GM12878 (cell line): ENCODE data around the gene METTL27. TPM values are rescaled to one million over a fixed set of nuclear protein-coding genes. Genes with fewer than 3 reads are reported as not detected.

Experiments
- ATAC-seq: fragments of 200-7000 bp; cut with Tn5 transposase; 3 replicates; pipeline ENCODE4 v1.9.1; 2020; ENCODE audit warnings: mild to moderate bottlenecking, moderate library complexity
- BruUV-seq: library from RNA; stranded (reverse); fragments of 400-500 nt; replicated peaks from 2 replicates; lab custom pipeline; 2021; lab: Mats Ljungman, UMichigan
- CTCF ChIA-PET: fragments of 300-600 bp; sonication (Branson Sonifier 250); formaldehyde crosslinking; extraction: SDS; loops from one replicate; lab custom pipeline; 2021; ENCODE audit warnings: inconsistent platforms; lab: Yijun Ruan, JAX
- POLR2A ChIA-PET: fragments of 350-600 bp; formaldehyde crosslinking; extraction: SDS; loops from one replicate; lab custom pipeline; 2021; ENCODE audit warnings: inconsistent platforms; lab: Charles Lee
- RAD21 ChIA-PET: fragments of 300-600 bp; sonication (Branson Sonifier 250); formaldehyde crosslinking; loops from one replicate; lab custom pipeline; 2023; ENCODE audit warnings: antibody characterized with exemption; ENCODE audit not compliant: unreplicated experiment; lab: Charles Lee
- SMC1A ChIA-PET: fragments of 300-600 bp; sonication (Branson Sonifier 250); formaldehyde crosslinking; loops from one replicate; lab custom pipeline; 2023; ENCODE audit not compliant: unreplicated experiment, uncharacterized antibody; lab: Charles Lee
- DNase-seq: peaks from one replicate; pipeline ENCODE4 v3.0.0-alpha.2; 2011; ENCODE audit warnings: low read depth, low spot score
- FAIRE-seq: peaks from 3 replicates; lab custom pipeline; 2011; peaks lifted over from hg19 to GRCh38; lab: Jason Lieb, UNC
- H2AFZ ChIP-seq: 2 replicates; pipeline ENCODE4 v1.6.0; 2011; ENCODE audit warnings: low read depth, low read length, control low read depth; ENCODE audit not compliant: control insufficient read depth
- H3K27ac ChIP-seq: 2 replicates; pipeline ENCODE4 v1.5.1; 2011; ENCODE audit warnings: control low read depth; ENCODE audit not compliant: control insufficient read depth, insufficient read depth
- H3K27me3 ChIP-seq, 2 experiments: replicated peaks in 1 of 2; 2 replicates each; pipeline versions ENCODE4 v1.6.0 to v1.6.1; 2011; ENCODE audit warnings: low read length in 1 of 2; ENCODE audit not compliant: control insufficient read depth in 2 of 2, insufficient read depth in 2 of 2
- H3K36me3 ChIP-seq, 2 experiments: 2 replicates each; pipeline ENCODE4 v1.5.1; 2011; ENCODE audit warnings: low read length in 1 of 2; ENCODE audit not compliant: control insufficient read depth in 2 of 2, insufficient read depth in 2 of 2
- H3K4me1 ChIP-seq: 2 replicates; pipeline ENCODE4 v1.6.1; 2011; ENCODE audit warnings: mild to moderate bottlenecking, low read length, moderate library complexity, mixed read lengths; ENCODE audit not compliant: control insufficient read depth, insufficient read depth
- H3K4me2 ChIP-seq: 2 replicates; pipeline ENCODE4 v1.6.0; 2011; ENCODE audit warnings: control low read depth; ENCODE audit not compliant: control insufficient read depth, insufficient read depth
- H3K4me3 ChIP-seq: fragments of 200-600 bp; sonication (generic); 2 replicates; pipeline ENCODE4 v1.5.1; 2016
- H3K79me2 ChIP-seq: 2 replicates; pipeline ENCODE4 v1.6.0; 2011; ENCODE audit warnings: low read length; ENCODE audit not compliant: control insufficient read depth, insufficient read depth
- H3K9ac ChIP-seq: 2 replicates; pipeline ENCODE4 v1.8.0; 2011; ENCODE audit warnings: low read length, control low read depth, mixed read lengths; ENCODE audit not compliant: control insufficient read depth, insufficient read depth
- H3K9me3 ChIP-seq: replicated peaks from 3 replicates; pipeline ENCODE4 v1.5.1; 2011; ENCODE audit warnings: mild to moderate bottlenecking, low read length; ENCODE audit not compliant: control insufficient read depth, insufficient read depth
- H4K20me1 ChIP-seq: 2 replicates; pipeline ENCODE4 v1.6.0; 2011; ENCODE audit not compliant: control insufficient read depth, insufficient read depth
- EED ChIP-seq: sonication (generic); IDR thresholded peaks from 2 replicates; pipeline ENCODE4 v1.6.1; 2016; ENCODE audit warnings: antibody characterized with exemption, low read depth
- IRF4 ChIP-seq: IDR thresholded peaks from 2 replicates; pipeline ENCODE4 v1.6.1; 2011; ENCODE audit warnings: low read depth, low read length
- JUND ChIP-seq: IDR thresholded peaks from 2 replicates; pipeline ENCODE4 v1.6.1; 2012; ENCODE audit warnings: low read depth, mild to moderate bottlenecking, low read length, improper control_type of control experiment, moderate library complexity
- NFYA ChIP-seq: IDR thresholded peaks from 2 replicates; pipeline ENCODE4 v1.6.1; 2011; ENCODE audit warnings: low read depth, mild to moderate bottlenecking, low read length, improper control_type of control experiment, borderline replicate concordance
- SP1 ChIP-seq: IDR thresholded peaks from one replicate; pipeline ENCODE4 v1.6.1; 2011; ENCODE audit warnings: low read depth, low read length
- ZBED1 ChIP-seq: IDR thresholded peaks from 2 replicates; pipeline ENCODE4 v1.6.1; 2016; ENCODE audit warnings: borderline replicate concordance
- ZNF207 ChIP-seq: fragments of 450-650 bp; IDR thresholded peaks from 2 replicates; pipeline ENCODE4 v1.6.1; 2014; ENCODE audit warnings: antibody characterized with exemption, mild to moderate bottlenecking, borderline replicate concordance
- WGBS: methylation state at CpG from one replicate; pipeline ENCODE4 v1.1.6; 2016; ENCODE audit warnings: low lambda C conversion rate; ENCODE audit not compliant: insufficient replicate concordance, insufficient coverage; ENCODE audit errors: missing lambda C conversion rate; 5-methylcytosine and 5-hydroxymethylcytosine counted together
- in situ Hi-C: fragments of 300-500 bp; cut with MboI; formaldehyde crosslinking; loops from 9 replicates; pipeline ENCODE4 v1.14.3; 2018; ENCODE audit warnings: mixed read lengths
- intact Hi-C: fragments of 100-400 bp; cut with micrococcal nuclease; formaldehyde crosslinking; loops from one replicate; pipeline ENCODE4 v1.14.2; 2022; ENCODE audit not compliant: unreplicated experiment
- polyA plus RNA-seq, 11 experiments: library from polyadenylated mRNA; depleted of rRNA in 4 of 11; unstranded in 6 of 11; stranded (reverse) in 5 of 11; fragments of >200 nt; fragmentation: Nextera tagmentation in 4 of 11; fragmentation: Illumina TruSeq in 1 of 11; extraction: Ambion mirVana in 4 of 11; extraction: Trizol in 1 of 11; gene quantifications; 1 replicate in 1 of 11; 2 replicates in 10 of 11; pipeline versions ENCODE4 v1.2.1 to v1.2.3, GENCODE V29; 2011 to 2016; ENCODE audit warnings: inconsistent platforms in 2 of 11, missing spikeins in 2 of 11, low read depth in 1 of 11
- total RNA-seq, 4 experiments: library from RNA; depleted of rRNA in 3 of 4; stranded (reverse); fragments of >200 nt in 3 of 4; fragmentation: Illumina TruSeq in 1 of 4; extraction: Trizol in 1 of 4; gene quantifications; 2 replicates each; pipeline versions ENCODE4 v1.2.1 to v1.2.3, GENCODE V29; 2013 to 2021

METTL27 gene
- total and polyA plus RNA-seq, 10 of the 15 experiments (the other 5 are each of a cell fraction or from before 2014, with no cell fraction given): 0.10 to 3.4 (median 0.68) TPM

- ChIA-PET RAD21 (no interaction called here), SMC1A (no interaction called here), POLR2A (no interaction called here), CTCF (no interaction called here)
- Histone ChIP-seq H3K4me3 (no peak overlapping the region), H3K4me2 (no peak overlapping the region), H3K4me1 (no peaks in the 10 kb centered on the region), H3K9me3 (no peaks in the 10 kb centered on the region), H3K36me3 (no peaks in the 10 kb centered on the region), H3K27me3 (no peaks in the 10 kb centered on the region; a peak in 2 of 4 replicates), H3K27ac (no peak overlapping the region), H4K20me1 (no peaks in the 10 kb centered on the region), H3K79me2 (no peaks in the 10 kb centered on the region), H2AFZ (no peak overlapping the region), H3K9ac (no peak overlapping the region)
- in situ Hi-C loops (no loop called here), intact Hi-C loops (no loop called here)
- no peak for TF ChIP-seq ZNF207
- no peak for TF ChIP-seq IRF4
- no peak for TF ChIP-seq EED
- TF ChIP-seq SP1: no peak
- TF ChIP-seq NFYA: no peak
- BruUV-seq: no TSS peak
- no peak for FAIRE-seq
- WGBS: 5% methylated on average over 3 of the region's 3 CpGs
- no peak for ATAC-seq
- DNase-seq: no peak
Observed at GRCh38 chr7:73882047-73882402, 39.7 kb upstream of the METTL27 start.

GRCh38 chr7:73881352-73882046 is 39.2 kb upstream of the METTL27 start:
- FAIRE-seq: no peak
- Histone ChIP-seq H3K4me2 (no peak overlapping the region), H3K4me3 (no peak overlapping the region), H3K27ac (no peak overlapping the region), H3K9me3 (no peaks in the 10 kb centered on the region), H2AFZ (no peak overlapping the region)
- POLR2A ChIA-PET: no interaction called here
- DNase-seq: no peak
- intact Hi-C loops: no loop called here
- TF ChIP-seq JUND (no peak), ZBED1 (no peak)
- TF ChIP-seq, all 136 proteins: peak for 0
- Histone ChIP-seq H3K36me3 (no peaks in the 10 kb centered on the region), H4K20me1 (no peaks in the 10 kb centered on the region), H3K27me3 (no peaks in the 10 kb centered on the region; a peak in 2 of 4 replicates), H3K79me2 (no peaks in the 10 kb centered on the region), H3K4me1 (no peaks in the 10 kb centered on the region), H3K9ac (no peak overlapping the region)
- WGBS: 27% methylated on average over 5 of the region's 5 CpGs
- ATAC-seq: no peak
- ChIA-PET CTCF (interaction anchor here (1.0 to 1.1 kb wide), 2 partner anchors 70 to 98 kb away, joined by 3 read pairs; no protein-coding TSS in a partner anchor), RAD21 (no interaction called here), SMC1A (no interaction called here)
- in situ Hi-C loops: no loop called here
- no TSS peak for BruUV-seq
